ENCODE data around the gene SLC34A3.

SLC34A3 gene

GRCh38 chr9:137243626-137244485, 13.2 kb downstream of the SLC34A3 start:
- DNase-seq: peak; percentile 40

- no peak for DNase-seq
Measured at GRCh38 chr9:137244486-137245449, 14.1 kb downstream of the SLC34A3 start.

DNA sequence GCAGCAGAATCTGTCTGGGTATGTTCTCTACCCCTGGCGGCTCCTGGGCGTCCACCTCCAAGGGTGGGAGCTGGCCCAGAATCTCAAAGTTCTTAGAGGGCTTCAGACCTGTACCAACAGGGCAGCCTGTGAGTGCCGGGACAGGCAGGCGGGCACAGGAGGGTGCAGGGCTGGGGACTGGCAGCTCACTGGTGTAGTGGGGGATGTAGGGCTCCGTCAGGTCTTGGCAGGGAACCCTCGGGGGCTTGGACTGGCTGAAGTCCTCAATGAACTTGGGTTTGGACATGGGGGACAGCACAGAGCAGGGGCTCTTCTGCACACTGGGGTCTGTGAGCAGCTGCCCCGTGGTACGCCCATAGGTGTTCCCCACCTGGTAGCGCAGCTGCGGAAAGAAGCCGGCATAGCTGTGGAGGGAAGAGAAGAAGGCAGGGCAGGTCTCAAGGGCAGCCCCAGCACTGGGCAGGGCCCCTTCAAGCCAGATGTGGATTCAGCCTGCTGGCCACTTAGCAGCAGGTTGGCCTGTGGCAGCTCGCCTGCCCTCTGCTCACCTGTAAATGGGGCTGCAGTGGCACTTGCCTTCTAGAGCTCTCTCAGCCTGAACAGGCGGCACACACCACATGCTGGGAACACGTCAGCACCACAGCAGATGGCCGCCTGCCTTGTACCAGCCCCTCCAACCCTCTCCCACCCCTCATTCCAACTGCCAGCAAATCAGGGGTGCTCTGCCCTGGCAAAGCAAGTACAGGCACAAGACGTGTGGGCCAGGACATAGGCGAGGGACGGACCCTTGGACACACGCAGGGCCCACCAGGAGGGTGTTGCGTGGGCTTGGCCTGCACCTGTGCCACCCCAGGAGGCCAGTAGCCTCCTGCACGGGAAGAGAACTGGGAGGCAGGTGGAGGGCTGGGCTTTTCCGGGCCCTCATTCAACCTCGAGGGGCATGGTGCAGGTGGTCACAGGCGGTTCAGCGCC, 15.0 kb downstream of the SLC34A3 start:
- DNase-seq: no peak

DNA sequence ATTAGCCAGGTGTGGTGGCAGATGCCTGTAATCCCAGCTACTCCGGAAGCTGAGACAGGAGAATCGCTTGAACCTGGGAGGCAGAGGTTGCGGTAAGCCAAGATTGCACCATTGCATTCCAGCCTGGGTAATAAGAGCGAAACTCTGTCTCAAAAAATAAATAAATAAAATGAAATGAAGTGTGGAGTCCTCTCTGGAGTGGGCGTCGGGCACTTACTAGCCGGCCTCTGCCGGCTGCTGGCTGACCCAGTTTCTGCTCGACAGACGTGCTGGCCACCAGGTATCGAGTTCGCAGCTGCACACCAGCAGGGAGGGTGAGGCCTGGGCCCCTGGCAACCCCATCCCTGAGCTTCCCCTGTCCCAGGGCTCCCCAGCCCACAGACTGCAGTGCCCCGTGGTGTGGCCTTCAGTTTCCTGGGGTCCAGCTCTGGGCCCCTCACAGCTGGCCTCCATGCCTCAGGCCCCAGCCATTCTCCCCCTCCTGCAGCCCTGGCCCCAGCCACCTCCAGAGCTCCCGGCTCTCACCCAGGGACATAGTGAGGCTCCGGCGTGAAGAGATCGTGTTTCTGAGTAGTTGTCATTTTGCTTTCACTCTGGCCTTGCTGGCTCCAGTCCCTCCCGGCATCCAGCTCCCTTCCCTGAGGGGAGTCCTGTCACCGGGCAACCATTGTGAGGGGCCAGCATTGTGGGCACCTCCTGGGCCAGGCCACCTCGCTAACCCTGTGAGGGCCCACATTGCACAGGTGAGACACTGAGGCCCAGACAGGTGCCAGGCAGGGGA, 16.6 kb downstream of the SLC34A3 start:
- DNase-seq: no peak

- no peak for DNase-seq
Measured at GRCh38 chr9:137247916-137248175, 17.1 kb downstream of the SLC34A3 start.

- DNase-seq: no peak
Measured at GRCh38 chr9:137250329-137251193, 19.9 kb downstream of the SLC34A3 start.

GRCh38 chr9:137251194-137251461, 20.4 kb downstream of the SLC34A3 start, which contains the start of gene STPG3:
Gene STPG3 (plus strand): TSS chr9:137251286. CDS start chr9:137251287, 1 bp downstream.
- no peak for DNase-seq

DNA sequence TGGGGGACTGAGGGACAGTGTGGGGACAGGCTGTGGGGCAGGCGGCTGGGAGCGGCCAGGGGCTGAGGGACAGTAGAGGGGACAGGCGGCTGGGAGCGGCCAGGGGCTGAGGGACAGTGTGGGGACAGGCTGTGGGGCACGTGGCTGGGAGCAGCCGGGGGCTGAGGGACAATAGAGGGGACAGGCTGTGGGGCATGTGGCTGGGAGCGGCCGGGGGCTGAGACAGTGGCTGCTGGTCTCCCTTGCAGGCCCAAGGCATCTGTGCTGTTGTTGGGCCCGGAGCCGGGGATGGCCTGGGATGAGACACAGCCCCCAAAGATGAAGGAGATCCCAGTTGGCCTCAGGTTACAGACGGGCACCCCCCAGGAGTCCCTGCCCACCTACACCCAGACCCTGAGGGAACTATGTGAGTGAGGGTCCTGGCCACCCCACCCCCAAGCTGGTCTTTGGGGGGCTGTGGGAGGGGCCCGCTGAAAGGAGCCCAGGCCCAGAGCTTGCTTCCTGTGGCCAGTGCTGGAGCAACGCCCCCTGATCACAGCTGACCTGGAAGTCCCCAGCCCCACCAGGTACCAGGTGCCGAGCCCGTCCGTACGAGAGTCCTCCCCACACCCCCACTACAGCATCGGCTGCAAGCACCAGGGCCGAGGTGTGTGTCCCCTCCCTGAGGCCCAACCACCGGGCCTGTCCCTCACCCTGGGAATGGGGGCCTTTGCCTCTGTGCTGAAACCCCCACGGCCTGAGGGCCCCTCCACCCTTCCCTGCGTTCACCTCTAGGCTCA, 21.0 kb downstream of the SLC34A3 start:
- DNase-seq: no peak

DNA sequence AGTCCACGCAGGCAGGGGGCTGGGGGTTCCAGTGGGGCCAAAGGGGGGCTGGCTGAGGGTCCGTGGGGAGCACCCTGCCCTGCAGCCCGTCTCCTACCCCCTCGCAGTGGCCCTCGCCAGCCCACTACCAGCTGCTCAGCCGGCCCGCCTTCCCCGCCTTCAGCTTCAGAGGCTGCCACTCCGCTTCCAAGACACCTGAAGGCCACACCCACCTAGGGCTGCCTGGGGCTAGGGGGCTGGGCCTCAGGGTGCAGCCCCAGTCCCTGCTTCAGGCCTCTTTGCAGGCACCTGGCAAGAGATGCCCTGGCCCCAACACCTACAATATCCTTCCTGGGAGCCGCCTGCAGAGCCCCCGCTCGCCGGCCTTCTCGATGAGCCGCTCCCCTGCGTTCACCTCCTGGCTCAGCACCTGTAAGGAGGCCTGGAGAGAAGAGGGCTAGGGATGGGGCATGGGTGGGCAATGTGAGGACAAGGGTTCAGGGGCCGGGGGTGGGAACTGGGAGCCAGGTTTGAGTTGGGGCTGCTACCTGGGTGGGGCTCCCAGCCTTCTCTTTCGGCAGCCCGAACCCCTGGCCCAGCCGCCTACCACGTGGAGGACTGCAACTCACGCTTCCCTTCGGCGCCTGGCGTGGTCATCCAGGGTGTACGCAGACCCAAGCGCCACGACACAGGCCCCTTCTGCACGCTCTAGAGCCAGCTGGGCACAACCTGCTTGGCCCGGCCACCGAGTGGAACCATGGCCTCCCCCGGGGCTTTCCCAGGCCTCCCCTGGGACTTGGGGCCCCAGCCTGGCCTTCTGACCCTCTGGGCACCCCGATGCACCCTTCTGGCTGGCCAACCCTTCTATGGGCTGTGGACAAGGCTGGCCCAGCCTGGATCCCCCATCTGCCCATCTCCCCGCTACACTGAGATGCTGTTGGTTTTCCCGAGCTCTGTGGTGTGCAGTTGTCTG, 22.1 kb downstream of the SLC34A3 start:
- DNase-seq: no peak

DNA sequence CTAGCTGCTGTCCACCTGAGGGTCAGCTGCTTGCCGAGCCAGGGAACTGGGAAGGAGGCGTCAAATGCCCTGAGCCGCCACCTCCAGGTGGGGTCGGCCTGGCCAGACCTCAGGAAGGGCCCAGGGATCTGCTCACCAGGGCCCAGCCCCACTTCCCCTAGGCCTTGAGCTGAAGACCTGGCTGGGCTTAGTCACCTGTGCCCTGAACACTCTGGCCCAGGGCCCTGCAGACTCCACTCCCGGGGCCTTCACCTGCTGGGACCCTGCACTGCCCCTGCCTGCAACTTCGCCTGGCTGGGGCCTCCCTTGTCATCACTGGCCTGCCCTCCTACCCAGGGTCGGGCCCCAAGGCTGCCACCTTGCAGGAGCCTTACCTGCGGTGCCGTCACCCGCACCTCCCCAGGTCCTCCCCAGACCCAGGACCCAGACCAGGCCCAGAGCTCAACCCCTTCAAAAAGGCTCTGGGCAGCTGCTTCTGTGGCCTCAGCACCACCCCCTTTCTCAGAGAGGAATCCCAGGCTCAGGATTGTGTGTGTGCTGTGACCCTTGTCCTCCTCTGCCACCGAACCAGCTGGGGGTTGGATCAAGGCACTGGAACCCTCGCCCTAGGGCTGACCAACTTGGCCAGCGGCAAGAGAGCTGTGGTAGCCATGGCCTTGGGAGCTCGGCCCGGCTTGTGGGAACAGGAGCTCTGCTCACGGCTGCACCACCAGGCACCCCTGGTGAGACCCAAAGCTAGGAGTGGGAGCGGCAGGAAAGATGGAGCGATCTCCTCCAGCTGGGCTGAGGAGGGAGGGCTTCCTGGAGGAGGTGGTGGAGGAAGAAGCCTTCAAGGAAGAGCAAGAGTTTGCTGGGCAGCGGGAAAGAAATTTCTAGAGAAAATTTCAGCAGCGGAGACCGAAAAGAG, 23.3 kb downstream of the SLC34A3 start:
- no peak for DNase-seq

- peak; percentile 86 for DNase-seq
Measured at GRCh38 chr9:137254624-137255447, 24.1 kb downstream of the SLC34A3 start, which contains the start of gene NELFB. Gene NELFB (plus strand): TSS chr9:137255327.

DNA sequence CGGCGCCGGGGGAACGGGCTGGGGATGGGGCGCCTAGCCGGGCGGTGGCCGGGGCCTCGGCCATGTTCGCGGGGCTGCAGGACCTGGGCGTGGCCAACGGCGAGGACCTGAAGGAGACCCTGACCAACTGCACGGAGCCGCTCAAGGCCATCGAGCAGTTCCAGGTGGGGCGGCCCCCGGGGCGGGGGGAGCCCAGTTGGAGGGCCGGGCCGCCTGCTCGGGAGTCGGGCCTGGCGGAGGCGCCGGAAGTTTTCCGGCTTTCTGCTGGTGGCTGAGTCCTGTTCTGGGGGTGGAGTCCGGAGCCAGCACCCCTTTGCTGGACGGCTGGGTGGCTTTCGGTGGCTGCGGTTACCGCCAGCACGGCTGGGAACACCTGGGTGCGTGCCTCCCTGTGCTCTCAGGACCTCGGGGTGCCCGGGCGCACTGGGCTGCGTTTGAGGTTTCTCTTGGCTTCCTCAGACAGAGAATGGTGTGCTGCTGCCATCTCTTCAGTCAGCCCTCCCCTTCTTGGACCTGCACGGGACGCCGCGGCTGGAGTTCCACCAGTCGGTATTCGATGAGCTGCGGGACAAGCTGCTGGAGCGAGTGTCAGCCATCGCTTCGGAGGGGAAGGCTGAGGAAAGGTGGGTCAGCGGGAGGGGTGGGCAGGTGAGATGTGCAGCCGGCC, 24.9 kb downstream of the SLC34A3 start:
- peak; percentile 51 for DNase-seq

DNA sequence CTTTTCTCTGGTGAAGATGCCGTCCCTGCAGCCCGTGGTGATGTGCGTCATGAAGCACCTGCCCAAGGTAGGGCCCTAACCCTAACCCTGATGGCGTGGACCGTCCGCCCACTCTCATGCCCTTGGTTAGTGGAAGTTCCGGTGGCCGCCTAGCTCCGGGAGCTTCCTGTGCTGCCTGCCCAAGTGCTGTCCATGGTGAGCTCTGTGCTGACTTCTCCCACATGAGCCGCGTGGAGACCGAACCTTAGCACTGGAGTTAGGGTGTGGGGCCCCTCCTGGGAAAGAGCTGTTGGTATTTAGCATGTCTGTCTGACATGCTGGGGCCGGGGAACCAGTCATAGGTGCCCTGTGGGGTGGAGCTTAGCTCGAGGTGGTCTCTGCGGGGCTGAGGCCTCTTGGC, 25.7 kb downstream of the SLC34A3 start:
- DNase-seq: no peak

DNA sequence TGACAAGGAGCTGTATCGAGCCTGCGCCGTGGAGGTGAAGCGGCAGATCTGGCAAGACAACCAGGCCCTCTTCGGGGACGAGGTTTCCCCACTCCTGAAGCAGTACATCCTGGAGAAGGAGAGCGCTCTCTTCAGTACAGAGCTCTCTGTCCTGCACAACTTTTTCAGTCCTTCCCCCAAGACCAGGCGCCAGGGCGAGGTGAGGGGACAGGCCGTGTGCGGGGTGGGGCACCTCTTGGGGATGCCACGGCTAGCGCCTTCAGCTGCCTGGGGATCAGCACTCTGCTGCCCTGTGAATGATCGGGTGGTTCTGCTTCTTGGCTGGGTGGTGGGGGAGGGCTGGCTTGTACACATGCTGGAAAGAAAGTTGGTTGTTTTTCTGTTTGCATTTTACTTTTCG, 26.2 kb downstream of the SLC34A3 start:
- DNase-seq: no peak

DNA sequence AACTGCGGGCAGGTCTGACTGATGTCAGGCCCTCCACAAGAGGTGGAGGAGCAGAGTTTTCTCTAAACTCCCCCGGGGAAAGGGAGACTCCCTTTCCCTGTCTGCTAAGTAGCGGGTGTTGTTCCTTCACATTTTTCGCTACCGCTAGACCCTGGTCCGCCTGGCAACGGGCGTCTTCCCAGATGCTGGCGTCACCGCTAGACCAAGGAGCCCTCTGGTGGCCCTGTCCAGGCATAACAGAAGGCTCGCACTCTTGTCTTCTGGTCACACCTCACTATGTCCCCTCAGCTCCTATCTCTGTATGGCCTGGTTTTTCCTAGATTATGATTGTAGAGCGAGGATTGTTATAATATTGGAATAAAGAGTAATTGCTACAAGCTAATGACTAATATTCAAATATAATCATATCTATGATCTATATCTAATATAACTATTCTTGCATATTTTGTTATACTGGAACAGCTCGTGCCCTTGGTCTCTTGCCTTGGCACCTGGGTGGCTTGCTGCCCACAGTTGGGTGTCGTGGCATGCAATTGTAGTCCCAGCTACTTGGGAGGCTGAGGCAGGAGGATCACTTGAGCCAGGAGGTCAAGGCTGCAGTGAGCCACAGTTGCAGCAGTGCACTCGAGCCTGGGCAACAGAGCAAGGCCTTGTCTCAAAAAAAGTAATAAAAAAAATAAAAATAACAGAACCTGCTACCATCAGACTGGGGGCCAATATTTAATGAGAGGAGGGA, 31.6 kb downstream of the SLC34A3 start:
- peak; percentile 41 for DNase-seq

GRCh38 chr9:137262909-137263285, 32.2 kb downstream of the SLC34A3 start:
- no peak for DNase-seq

All from EL (cell line).